Activated T-helper 9 cell treated with anti-CD3 and anti-CD28 coated beads, Interleukin-2, amount 50 U/mL, for 16 hours (primary cell): ENCODE results near the gene OR10H1.
"Not testable (repeated sequence)": the region's sequence is repeated elsewhere in the genome, so short reads cannot be mapped to it uniquely, and the experiment has no call there.

Experiments used
- DNase-seq: peaks from one replicate; pipeline ENCODE4 v3.0.0-alpha.2; 2020; ENCODE audit warnings: low read depth

The OR10H1 gene

DNA sequence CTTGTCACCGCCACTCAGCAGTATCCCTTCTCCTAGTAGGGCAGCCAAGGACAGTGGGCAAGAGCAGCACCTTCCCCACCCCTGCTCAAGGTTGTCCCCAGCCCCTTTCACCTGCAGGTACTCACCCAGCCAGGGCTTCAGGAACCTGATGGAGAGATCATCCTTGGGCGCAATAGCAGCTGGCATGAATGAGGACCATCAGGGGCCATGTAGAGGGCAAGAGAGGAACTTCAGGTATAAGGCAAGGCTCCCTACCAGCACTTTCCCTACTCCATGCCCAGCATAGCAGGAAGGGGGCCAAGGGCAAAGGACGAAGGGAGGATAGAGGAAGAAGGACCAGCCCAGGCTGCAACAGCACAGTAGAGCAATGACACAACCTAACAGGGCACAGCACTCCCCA lies 41.3 kb downstream of the OR10H1 start:
- DNase-seq = not testable (repeated sequence)

DNA sequence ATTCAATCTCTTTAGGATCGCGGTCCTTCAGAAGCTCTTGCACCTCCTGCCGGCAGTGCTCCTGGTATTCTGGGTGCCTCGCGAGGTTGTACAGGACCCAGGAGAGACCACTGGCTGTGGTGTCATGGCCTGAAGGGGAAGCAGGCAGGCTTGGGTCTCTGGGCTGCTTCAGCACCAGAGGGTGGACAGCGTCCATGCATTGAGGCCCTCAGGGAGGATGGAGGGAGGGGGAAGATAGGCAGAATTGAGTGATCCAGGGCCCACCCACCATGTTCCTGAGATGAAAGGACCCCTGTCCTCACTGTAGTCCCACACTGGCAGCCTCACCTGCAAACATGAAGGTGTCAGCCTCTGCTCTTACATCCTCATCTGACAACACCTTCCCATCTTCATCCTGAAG lies 45.9 kb downstream of the OR10H1 start:
- no peak for DNase-seq

DNA sequence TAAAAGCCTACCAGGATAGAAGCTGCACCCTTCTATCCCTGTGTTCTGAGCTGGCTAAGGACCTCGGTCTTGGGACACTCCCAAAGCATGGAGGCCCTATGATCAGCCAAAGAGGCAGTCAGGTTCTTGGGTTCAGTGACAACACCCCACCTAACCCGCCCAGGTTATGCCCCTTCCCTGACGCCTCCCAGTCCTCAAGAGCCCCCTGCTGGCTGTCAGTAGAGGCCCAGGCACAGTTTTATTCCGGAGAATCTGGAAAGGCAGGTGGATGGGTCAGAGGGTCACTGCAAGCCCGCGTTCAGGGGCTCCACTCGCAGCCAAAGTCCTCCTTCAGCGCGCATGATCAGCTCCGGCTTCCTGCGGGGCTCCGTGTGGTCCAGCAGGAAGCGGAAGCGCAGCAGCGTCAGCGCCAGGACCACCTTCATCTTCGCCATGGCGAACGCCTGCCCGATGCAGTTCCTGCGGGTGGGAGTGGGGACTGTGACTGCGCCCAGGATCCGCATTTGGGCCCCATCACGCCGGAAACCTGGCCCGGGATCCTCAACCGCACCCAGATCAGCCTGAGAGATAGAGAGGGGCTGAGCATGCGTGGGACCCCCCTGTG lies 55.4 kb downstream of the OR10H1 start:
- no peak for DNase-seq

DNA sequence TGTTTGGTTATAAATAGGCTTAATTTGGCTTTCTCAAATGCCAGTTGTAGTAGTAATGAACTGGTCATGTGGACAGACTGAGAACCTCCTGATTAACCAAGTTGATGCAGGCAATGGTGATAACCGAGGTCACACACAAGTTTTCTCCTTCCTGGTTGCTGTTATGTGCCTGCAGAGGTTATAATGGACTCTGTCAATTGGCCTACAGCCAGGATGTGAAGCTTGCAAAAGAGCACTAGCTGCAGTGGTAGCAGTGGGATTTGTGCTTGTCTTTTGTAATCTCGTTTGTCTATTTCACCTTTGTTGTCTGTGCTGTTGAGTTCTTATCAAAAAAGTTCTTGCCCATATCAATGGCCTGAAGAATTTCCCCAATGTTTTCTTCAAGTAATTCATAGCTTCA lies 57.1 kb downstream of the OR10H1 start:
- DNase-seq = no peak
